Measurements from ENCODE around the gene P2RY13. TPM values are rescaled to one million over a fixed set of nuclear protein-coding genes. Genes with fewer than 3 reads are reported as not detected.

Gene P2RY13
- total and polyA plus RNA-seq, 2 of the 13 experiments (the other 11 are each of a cell fraction or from before 2014, with no cell fraction given), result not detected

- Histone ChIP-seq H3K4me2 (ENCODE audit: low read depth, low read length) (no peak overlapping the region), H3K79me2 (ENCODE audit: insufficient read depth, low read length) (no peaks in the 10 kb centered on the region), H3K27me3 (ENCODE audit: control insufficient read depth in 1 of 2, insufficient read depth in 2 of 2, low read length in 2 of 2) (no peaks in the 10 kb centered on the region), H4K20me1 (ENCODE audit: insufficient read depth, low read length) (no peaks in the 10 kb centered on the region), H3K27ac (ENCODE audit: extremely low read length, insufficient read depth, low read length) (no peak overlapping the region), H3K36me3 (replicated peaks in 1 of 2; ENCODE audit: control insufficient read depth in 1 of 2, insufficient read depth in 2 of 2, low read length in 2 of 2) (no peaks in the 10 kb centered on the region), H2AFZ (ENCODE audit: low read length) (no peak overlapping the region), H3K9me3 (ENCODE audit: low read length) (no peaks in the 10 kb centered on the region), H3K9ac (ENCODE audit: insufficient read depth, low read depth, low read length) (no peak overlapping the region), H3K4me3 (replicated peaks in 1 of 3; ENCODE audit: insufficient read depth in 1 of 3, low read depth in 2 of 3, low read length in 3 of 3) (no peak overlapping the region), H3K4me1 (ENCODE audit: insufficient read depth, low read length) (no peaks in the 10 kb centered on the region)
- CTCF ChIA-PET (ENCODE audit: low intra/inter-chr PET ratio, low total read pairs), result no interaction called here
- POLR2A ChIA-PET, result no interaction called here
- no TSS peak for BruUV-seq (replicated peaks)
- FAIRE-seq (no peak), DNase-seq (ENCODE audit: low spot score) (no peak), ATAC-seq (no peak)
- in situ Hi-C loops (cut with HindIII; ENCODE audit: extremely low pct_ligation_motif_present, low pct_unique_long_range_greater_than_20kb), result no loop called here
- intact Hi-C loops (cut with micrococcal nuclease; ENCODE audit: unreplicated experiment), result no loop called here
- TF ChIP-seq PAF1 (CRISPR knock-in tag; IDR thresholded peaks at IDR 0.05) (no peak), ZBTB21 (CRISPR knock-in tag; IDR thresholded peaks at IDR 0.05) (no peak), PPARG (CRISPR knock-in tag; conservative IDR thresholded peaks at IDR 0.05) (no peak), SIN3B (IDR thresholded peaks at IDR 0.05; ENCODE audit: low read length) (no peak), HNRNPLL (IDR thresholded peaks at IDR 0.05; ENCODE audit: low read depth, low read length, poor library complexity, severe bottlenecking) (no peak), SNAPC2 (CRISPR knock-in tag; IDR thresholded peaks at IDR 0.05) (no peak), BATF2 (CRISPR knock-in tag; IDR thresholded peaks at IDR 0.05) (no peak), NPAS2 (CRISPR knock-in tag; IDR thresholded peaks at IDR 0.05; ENCODE audit: borderline replicate concordance) (no peak), USF2 (IDR thresholded peaks at IDR 0.05; ENCODE audit: low read depth, low read length) (no peak), USF2 (CRISPR knock-in tag; IDR thresholded peaks at IDR 0.05; ENCODE audit: borderline replicate concordance) (no peak), SMYD3 (CRISPR knock-in tag; IDR thresholded peaks at IDR 0.05) (no peak)
- TF ChIP-seq, protein P1, sequence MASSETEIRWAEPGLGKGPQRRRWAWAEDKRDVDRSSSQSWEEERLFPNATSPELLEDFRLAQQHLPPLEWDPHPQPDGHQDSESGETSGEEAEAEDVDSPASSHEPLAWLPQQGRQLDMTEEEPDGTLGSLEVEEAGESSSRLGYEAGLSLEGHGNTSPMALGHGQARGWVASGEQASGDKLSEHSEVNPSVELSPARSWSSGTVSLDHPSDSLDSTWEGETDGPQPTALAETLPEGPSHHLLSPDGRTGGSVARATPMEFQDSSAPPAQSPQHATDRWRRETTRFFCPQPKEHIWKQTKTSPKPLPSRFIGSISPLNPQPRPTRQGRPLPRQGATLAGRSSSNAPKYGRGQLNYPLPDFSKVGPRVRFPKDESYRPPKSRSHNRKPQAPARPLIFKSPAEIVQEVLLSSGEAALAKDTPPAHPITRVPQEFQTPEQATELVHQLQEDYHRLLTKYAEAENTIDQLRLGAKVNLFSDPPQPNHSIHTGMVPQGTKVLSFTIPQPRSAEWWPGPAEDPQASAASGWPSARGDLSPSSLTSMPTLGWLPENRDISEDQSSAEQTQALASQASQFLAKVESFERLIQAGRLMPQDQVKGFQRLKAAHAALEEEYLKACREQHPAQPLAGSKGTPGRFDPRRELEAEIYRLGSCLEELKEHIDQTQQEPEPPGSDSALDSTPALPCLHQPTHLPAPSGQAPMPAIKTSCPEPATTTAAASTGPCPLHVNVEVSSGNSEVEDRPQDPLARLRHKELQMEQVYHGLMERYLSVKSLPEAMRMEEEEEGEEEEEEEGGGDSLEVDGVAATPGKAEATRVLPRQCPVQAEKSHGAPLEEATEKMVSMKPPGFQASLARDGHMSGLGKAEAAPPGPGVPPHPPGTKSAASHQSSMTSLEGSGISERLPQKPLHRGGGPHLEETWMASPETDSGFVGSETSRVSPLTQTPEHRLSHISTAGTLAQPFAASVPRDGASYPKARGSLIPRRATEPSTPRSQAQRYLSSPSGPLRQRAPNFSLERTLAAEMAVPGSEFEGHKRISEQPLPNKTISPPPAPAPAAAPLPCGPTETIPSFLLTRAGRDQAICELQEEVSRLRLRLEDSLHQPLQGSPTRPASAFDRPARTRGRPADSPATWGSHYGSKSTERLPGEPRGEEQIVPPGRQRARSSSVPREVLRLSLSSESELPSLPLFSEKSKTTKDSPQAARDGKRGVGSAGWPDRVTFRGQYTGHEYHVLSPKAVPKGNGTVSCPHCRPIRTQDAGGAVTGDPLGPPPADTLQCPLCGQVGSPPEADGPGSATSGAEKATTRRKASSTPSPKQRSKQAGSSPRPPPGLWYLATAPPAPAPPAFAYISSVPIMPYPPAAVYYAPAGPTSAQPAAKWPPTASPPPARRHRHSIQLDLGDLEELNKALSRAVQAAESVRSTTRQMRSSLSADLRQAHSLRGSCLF (CRISPR knock-in tag; IDR thresholded peaks at IDR 0.05; ENCODE audit: borderline replicate concordance), result no peak
- TF ChIP-seq, protein P2, sequence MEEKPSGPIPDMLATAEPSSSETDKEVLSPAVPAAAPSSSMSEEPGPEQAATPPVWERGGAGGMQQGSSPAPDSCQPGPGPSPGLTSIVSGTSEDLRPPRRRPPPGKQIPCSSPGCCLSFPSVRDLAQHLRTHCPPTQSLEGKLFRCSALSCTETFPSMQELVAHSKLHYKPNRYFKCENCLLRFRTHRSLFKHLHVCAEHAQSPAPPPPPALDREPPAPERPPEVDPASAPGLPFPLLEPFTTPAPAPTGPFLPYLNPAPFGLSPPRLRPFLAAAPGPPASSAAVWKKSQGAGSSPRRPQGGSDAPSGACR (CRISPR knock-in tag; IDR thresholded peaks at IDR 0.05), result no peak
These were observed 42.2 kb upstream of the P2RY13 start for GRCh38 chr3:151371526-151371925.
